ENCODE measurements around the gene TMEM151A. TPM values are rescaled to one million over a fixed set of nuclear protein-coding genes. Genes with fewer than 3 reads are reported as not detected.

TMEM151A gene
- total and polyA plus RNA-seq, 2 donors (not counting 1 experiment from before 2014, with no cell fraction given): under 0.01 TPM; not detected in 1

GRCh38 chr11:66243782-66244535 lies 47.7 kb upstream of the TMEM151A start:
- Histone ChIP-seq H3K79me2 (ENCODE audit: control insufficient read depth, insufficient read depth, low read length) (no peaks in the 10 kb centered on the region), H3K9ac (ENCODE audit: insufficient read depth, low read length) (no peak overlapping the region), H3K36me3 (ENCODE audit: control insufficient read depth, insufficient read depth, low read length) (peaks cover 7% of the 10 kb centered on the region), H4K20me1 (ENCODE audit: control insufficient read depth, extremely low read depth, insufficient read depth, low read length) (no peaks in the 10 kb centered on the region), H2AFZ (ENCODE audit: low read length) (no peak overlapping the region), H3K9me3 (ENCODE audit: control insufficient read depth, insufficient read depth, low read depth, low read length) (no peaks in the 10 kb centered on the region), H3K4me3 (replicated peaks in 1 of 4; ENCODE audit: control extremely low read depth in 1 of 4, insufficient read depth in 1 of 4, low read depth in 3 of 4, low read length in 4 of 4) (no peak overlapping the region), H3K4me2 (ENCODE audit: extremely low read depth, insufficient read depth, low read length) (no peak overlapping the region), H3K27me3 (ENCODE audit: control insufficient read depth, insufficient read depth, low read length) (no peaks in the 10 kb centered on the region), H3K27ac (ENCODE audit: insufficient read depth, low read length) (no peak overlapping the region), H3K4me1 (ENCODE audit: control insufficient read depth, extremely low read depth, insufficient read depth, low read length) (no peaks in the 10 kb centered on the region)
- TF ChIP-seq CTCF (conservative IDR thresholded peaks at IDR 0.05 in 1 of 2, IDR thresholded peaks at IDR 0.05 in 1 of 2; ENCODE audit: low read depth in 1 of 2, low read length in 2 of 2) (no peak), EZH2 (IDR thresholded peaks at IDR 0.05; ENCODE audit: low read length, missing control alignments) (no peak)
- DNase-seq (ENCODE audit: low read depth in 2 of 2): no peak

- TF ChIP-seq EZH2 (IDR thresholded peaks at IDR 0.05; ENCODE audit: low read length, missing control alignments) (no peak), CTCF (conservative IDR thresholded peaks at IDR 0.05 in 1 of 2, IDR thresholded peaks at IDR 0.05 in 1 of 2; ENCODE audit: low read depth in 1 of 2, low read length in 2 of 2) (no peak)
Measured at GRCh38 chr11:66247295-66247694, 44.4 kb upstream of the TMEM151A start.

GRCh38 chr11:66247801-66248200 lies 43.9 kb upstream of the TMEM151A start:
- H3K36me3 ChIP-seq (ENCODE audit: control insufficient read depth, insufficient read depth, low read length): peaks cover 8% of the 10 kb centered on the region
- no peak overlapping the region for H3K27ac ChIP-seq (ENCODE audit: insufficient read depth, low read length)
- no peak overlapping the region for H3K4me2 ChIP-seq (ENCODE audit: extremely low read depth, insufficient read depth, low read length)
- no peaks in the 10 kb centered on the region for H3K9me3 ChIP-seq (ENCODE audit: control insufficient read depth, insufficient read depth, low read depth, low read length)
- H3K79me2 ChIP-seq (ENCODE audit: control insufficient read depth, insufficient read depth, low read length): no peaks in the 10 kb centered on the region
- H3K4me1 ChIP-seq (ENCODE audit: control insufficient read depth, extremely low read depth, insufficient read depth, low read length): no peaks in the 10 kb centered on the region
- DNase-seq (ENCODE audit: low read depth in 2 of 2): no peak
- TF ChIP-seq CTCF (conservative IDR thresholded peaks at IDR 0.05 in 1 of 2, IDR thresholded peaks at IDR 0.05 in 1 of 2; ENCODE audit: low read depth in 1 of 2, low read length in 2 of 2) (no peak), EZH2 (IDR thresholded peaks at IDR 0.05; ENCODE audit: low read length, missing control alignments) (no peak)
- no peaks in the 10 kb centered on the region for H4K20me1 ChIP-seq (ENCODE audit: control insufficient read depth, extremely low read depth, insufficient read depth, low read length)
- no peaks in the 10 kb centered on the region for H3K27me3 ChIP-seq (ENCODE audit: control insufficient read depth, insufficient read depth, low read length)
- H2AFZ ChIP-seq (ENCODE audit: low read length): no peak overlapping the region
- H3K4me3 ChIP-seq (replicated peaks in 1 of 4; ENCODE audit: control extremely low read depth in 1 of 4, insufficient read depth in 1 of 4, low read depth in 3 of 4, low read length in 4 of 4): no peak overlapping the region
- H3K9ac ChIP-seq (ENCODE audit: insufficient read depth, low read length): no peak overlapping the region

More at GRCh38 chr11:66247295-66247694, 44.4 kb upstream of the TMEM151A start:
- Histone ChIP-seq H3K79me2 (ENCODE audit: control insufficient read depth, insufficient read depth, low read length) (no peaks in the 10 kb centered on the region), H3K36me3 (ENCODE audit: control insufficient read depth, insufficient read depth, low read length) (peaks cover 10% of the 10 kb centered on the region), H3K4me3 (replicated peaks in 1 of 4; ENCODE audit: control extremely low read depth in 1 of 4, insufficient read depth in 1 of 4, low read depth in 3 of 4, low read length in 4 of 4) (no peak overlapping the region), H3K27ac (ENCODE audit: insufficient read depth, low read length) (no peak overlapping the region), H3K27me3 (ENCODE audit: control insufficient read depth, insufficient read depth, low read length) (no peaks in the 10 kb centered on the region), H2AFZ (ENCODE audit: low read length) (no peak overlapping the region), H3K4me1 (ENCODE audit: control insufficient read depth, extremely low read depth, insufficient read depth, low read length) (no peaks in the 10 kb centered on the region), H3K4me2 (ENCODE audit: extremely low read depth, insufficient read depth, low read length) (no peak overlapping the region), H4K20me1 (ENCODE audit: control insufficient read depth, extremely low read depth, insufficient read depth, low read length) (no peaks in the 10 kb centered on the region), H3K9ac (ENCODE audit: insufficient read depth, low read length) (no peak overlapping the region), H3K9me3 (ENCODE audit: control insufficient read depth, insufficient read depth, low read depth, low read length) (no peaks in the 10 kb centered on the region)
- no peak for DNase-seq (ENCODE audit: low read depth in 2 of 2)

Measured in fibroblast of lung (primary cell).